Activated B cell treated with CpG ODN at 0.5 μM for 24 hours (primary cell): Measurements from ENCODE around the gene RAB37. TPM values are rescaled to one million over a fixed set of nuclear protein-coding genes. Genes with fewer than 3 reads are reported as not detected.

Experiments used
- ATAC-seq: fragments of 200-7000 bp; cut with Tn5 transposase; one replicate; pipeline ENCODE4 v1.10.0; 2021; ENCODE audit warnings: low read depth, mild to moderate bottlenecking, moderate library complexity
- CTCF ChIA-PET: fragments of 350-600 bp; sonication (Branson Sonifier 250); formaldehyde crosslinking; loops from one replicate; lab custom pipeline; 2021; ENCODE audit warnings: antibody characterized with exemption; lab: Charles Lee
- POLR2A ChIA-PET: fragments of 350-600 bp; sonication (Branson Sonifier 250); formaldehyde crosslinking; loops from one replicate; lab custom pipeline; 2021; ENCODE audit warnings: antibody characterized with exemption; lab: Charles Lee
- DNase-seq: peaks from one replicate; pipeline ENCODE4 v3.0.0; 2022
- H3K27ac Mint-ChIP-seq: one replicate; pipeline ENCODE4 v1.8.0; 2020; ENCODE audit warnings: mixed read lengths
- H3K27me3 Mint-ChIP-seq: one replicate; pipeline ENCODE4 v1.8.0; 2021; ENCODE audit warnings: mixed read lengths
- H3K36me3 Mint-ChIP-seq: one replicate; pipeline ENCODE4 v1.8.0; 2021; ENCODE audit warnings: low read depth, mixed read lengths
- H3K4me1 Mint-ChIP-seq: one replicate; pipeline ENCODE4 v1.8.0; 2021; ENCODE audit warnings: mixed read lengths
- H3K4me3 Mint-ChIP-seq: one replicate; pipeline ENCODE4 v1.8.0; 2020; ENCODE audit warnings: mild to moderate bottlenecking, mixed read lengths
- H3K9me3 Mint-ChIP-seq: one replicate; pipeline ENCODE4 v1.8.0; 2020; ENCODE audit warnings: mixed read lengths
- intact Hi-C: fragments of 100-400 bp; cut with micrococcal nuclease; formaldehyde crosslinking; loops from one replicate; pipeline ENCODE4 v1.15.1; 2024
- total RNA-seq: library from RNA; stranded (reverse); gene quantifications from 2 replicates; pipeline ENCODE4 v1.2.3, GENCODE V29; 2022
- TF ChIP-seq, protein P1 (sequence below): fragments of 200-600 bp; IDR thresholded peaks from one replicate; pipeline ENCODE4 v1.8.0; 2022; ENCODE audit warnings: antibody characterized with exemption, mild to moderate bottlenecking

RAB37 gene
- total RNA-seq, 1 donor from 2014 or later: 11.1 TPM

DNA sequence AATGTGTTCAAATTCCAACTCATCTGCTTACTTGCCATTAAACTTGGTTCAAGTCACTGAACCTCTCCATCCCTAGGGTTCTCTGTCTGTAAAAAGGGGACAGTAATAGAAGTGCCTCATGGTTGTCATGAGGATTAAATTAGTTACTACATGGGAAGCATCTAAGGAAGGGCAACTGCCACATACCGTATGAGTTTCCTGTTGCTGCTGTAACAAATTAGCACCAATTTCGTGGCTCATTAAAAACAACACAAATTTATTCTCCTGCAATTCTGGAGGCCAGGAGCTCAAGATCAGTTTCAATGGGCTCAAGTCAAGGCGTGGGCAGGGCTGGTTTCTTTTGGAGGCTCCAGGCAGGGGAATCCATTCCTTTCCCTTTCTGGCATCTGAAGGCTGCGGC lies 43.0 kb upstream of the RAB37 start:
- Mint-ChIP-seq H3K4me1 (peaks cover 12% of the 10 kb centered on the region), H3K27me3 (peaks cover 13% of the 10 kb centered on the region), H3K9me3 (no peaks in the 10 kb centered on the region), H3K27ac (no peak overlapping the region), H3K4me3 (no peak overlapping the region), H3K36me3 (no peaks in the 10 kb centered on the region)
- ChIA-PET POLR2A (no interaction called here), CTCF (no interaction called here)
- TF ChIP-seq, protein P1, sequence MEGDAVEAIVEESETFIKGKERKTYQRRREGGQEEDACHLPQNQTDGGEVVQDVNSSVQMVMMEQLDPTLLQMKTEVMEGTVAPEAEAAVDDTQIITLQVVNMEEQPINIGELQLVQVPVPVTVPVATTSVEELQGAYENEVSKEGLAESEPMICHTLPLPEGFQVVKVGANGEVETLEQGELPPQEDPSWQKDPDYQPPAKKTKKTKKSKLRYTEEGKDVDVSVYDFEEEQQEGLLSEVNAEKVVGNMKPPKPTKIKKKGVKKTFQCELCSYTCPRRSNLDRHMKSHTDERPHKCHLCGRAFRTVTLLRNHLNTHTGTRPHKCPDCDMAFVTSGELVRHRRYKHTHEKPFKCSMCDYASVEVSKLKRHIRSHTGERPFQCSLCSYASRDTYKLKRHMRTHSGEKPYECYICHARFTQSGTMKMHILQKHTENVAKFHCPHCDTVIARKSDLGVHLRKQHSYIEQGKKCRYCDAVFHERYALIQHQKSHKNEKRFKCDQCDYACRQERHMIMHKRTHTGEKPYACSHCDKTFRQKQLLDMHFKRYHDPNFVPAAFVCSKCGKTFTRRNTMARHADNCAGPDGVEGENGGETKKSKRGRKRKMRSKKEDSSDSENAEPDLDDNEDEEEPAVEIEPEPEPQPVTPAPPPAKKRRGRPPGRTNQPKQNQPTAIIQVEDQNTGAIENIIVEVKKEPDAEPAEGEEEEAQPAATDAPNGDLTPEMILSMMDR: no peak
- ATAC-seq: no peak
- no peak for DNase-seq
- intact Hi-C loops: no loop called here

DNA sequence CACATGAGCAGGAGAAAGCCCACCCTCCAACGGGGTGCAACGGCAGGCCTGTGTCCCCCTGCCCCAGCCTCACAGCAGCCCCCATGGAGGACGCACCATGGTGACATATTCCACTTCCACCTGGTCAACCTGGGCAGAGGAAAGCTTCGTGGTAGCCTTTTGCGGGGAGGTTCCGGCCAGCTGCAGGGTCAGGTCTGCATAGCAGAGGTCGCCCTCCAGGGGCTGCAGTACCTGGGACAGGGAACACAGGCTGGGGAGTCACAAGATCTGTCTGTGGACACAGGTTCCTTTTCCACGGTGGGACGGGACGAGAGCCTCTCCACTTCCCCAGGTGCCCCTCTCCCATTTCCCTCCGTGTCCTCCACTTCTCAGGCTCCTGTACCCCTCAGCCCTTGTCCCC lies 41.4 kb upstream of the RAB37 start:
- intact Hi-C loops: no loop called here
- TF ChIP-seq, protein P1: no peak
- H3K27me3 Mint-ChIP-seq: peaks cover 13% of the 10 kb centered on the region
- ATAC-seq (no peak), DNase-seq (no peak)
- H3K36me3 Mint-ChIP-seq: no peaks in the 10 kb centered on the region
- ChIA-PET POLR2A (no interaction called here), CTCF (no interaction called here)
- H3K9me3 Mint-ChIP-seq: no peaks in the 10 kb centered on the region
- H3K4me1 Mint-ChIP-seq: no peaks in the 10 kb centered on the region
- H3K27ac Mint-ChIP-seq: no peak overlapping the region
- H3K4me3 Mint-ChIP-seq: no peak overlapping the region

DNA sequence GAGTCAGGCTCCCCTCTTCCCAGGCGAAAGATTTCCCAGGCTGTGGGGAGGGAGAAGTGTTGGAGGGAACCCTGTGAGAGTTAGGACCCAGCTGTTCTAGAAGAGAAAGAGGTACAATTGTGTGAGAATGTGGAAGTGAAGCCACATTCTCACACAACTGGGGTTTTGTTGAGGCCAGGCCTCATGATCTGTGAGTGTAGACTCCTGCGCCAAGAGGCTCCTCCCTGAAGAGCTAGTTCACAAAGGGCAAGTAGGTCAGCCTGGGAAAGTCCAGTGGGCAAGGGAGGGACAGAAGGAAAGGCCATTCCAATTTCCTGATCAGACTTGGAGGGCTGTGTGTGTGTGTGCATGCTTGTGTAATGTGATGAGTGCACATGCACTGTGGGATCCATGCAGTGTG lies 39.5 kb upstream of the RAB37 start:
- H3K9me3 Mint-ChIP-seq: no peaks in the 10 kb centered on the region
- CTCF ChIA-PET: no interaction called here
- TF ChIP-seq, protein P1: no peak
- H3K36me3 Mint-ChIP-seq: no peaks in the 10 kb centered on the region
- H3K4me1 Mint-ChIP-seq: no peaks in the 10 kb centered on the region
- H3K27me3 Mint-ChIP-seq: peaks cover 14% of the 10 kb centered on the region
- no peak overlapping the region for H3K4me3 Mint-ChIP-seq
- intact Hi-C loops: no loop called here
- no peak overlapping the region for H3K27ac Mint-ChIP-seq
- no peak for DNase-seq
- POLR2A ChIA-PET: no interaction called here
- no peak for ATAC-seq

DNA sequence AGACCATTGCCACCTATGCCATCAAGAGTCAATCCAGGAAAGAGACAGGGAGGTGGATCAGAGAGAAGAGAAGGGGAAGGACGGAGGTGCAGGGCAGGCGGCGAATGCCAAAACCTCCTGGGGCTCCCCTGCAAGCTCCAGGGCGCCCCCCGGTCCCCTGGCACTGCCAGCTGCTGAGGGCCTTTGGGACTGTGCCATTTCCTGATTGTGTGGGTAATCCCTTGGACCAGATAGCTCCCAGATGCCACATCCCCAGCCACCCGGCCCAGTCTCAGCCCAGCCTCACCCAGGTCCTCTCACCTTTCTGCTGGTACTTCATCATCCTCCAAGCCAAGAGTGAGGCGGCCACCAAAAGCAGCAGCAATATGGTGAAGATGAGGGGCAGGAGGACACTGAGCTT lies 39.0 kb upstream of the RAB37 start:
- Mint-ChIP-seq H3K27ac (no peak overlapping the region), H3K9me3 (no peaks in the 10 kb centered on the region), H3K27me3 (peaks cover 9% of the 10 kb centered on the region), H3K4me1 (no peaks in the 10 kb centered on the region), H3K4me3 (no peak overlapping the region), H3K36me3 (no peaks in the 10 kb centered on the region)
- DNase-seq: no peak
- no peak for ATAC-seq
- ChIA-PET CTCF (no interaction called here), POLR2A (no interaction called here)
- intact Hi-C loops: no loop called here
- TF ChIP-seq, protein P1: no peak

DNA sequence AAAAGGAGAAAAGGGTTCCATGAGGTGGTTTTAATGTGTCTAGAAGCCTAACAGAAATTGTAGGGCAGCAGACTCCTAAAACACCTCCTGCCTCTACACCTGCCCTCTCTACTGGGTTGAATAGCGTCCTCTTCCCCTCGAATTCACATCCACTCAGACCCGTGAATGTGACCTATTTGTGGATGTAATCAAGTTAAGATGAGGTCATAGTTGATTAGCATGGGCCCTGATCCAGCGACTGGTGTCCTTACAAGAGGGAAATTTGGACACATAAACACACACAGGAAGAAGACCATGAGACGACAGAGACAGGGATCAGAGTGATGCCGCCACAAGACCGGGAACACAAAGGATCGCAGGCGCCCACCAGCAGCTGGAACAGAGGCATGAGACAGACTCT lies 37.8 kb upstream of the RAB37 start:
- no peak for DNase-seq
- TF ChIP-seq, protein P1: no peak
- POLR2A ChIA-PET: interaction anchor here (0.6 kb wide), 1 partner anchor 67 kb away, joined by 5 read pairs; no protein-coding TSS in a partner anchor
- Mint-ChIP-seq H3K4me1 (no peaks in the 10 kb centered on the region), H3K27me3 (peaks cover 3% of the 10 kb centered on the region), H3K27ac (no peak overlapping the region), H3K9me3 (no peaks in the 10 kb centered on the region), H3K36me3 (no peaks in the 10 kb centered on the region), H3K4me3 (no peak overlapping the region)
- CTCF ChIA-PET: no interaction called here
- intact Hi-C loops: no loop called here
- ATAC-seq: no peak
